ENCODE data around the gene LASP1NB.
"Not testable (repeated sequence)": the region's sequence is repeated elsewhere in the genome, so short reads cannot be mapped to it uniquely, and the experiment has no call there.

The LASP1NB gene

DNA sequence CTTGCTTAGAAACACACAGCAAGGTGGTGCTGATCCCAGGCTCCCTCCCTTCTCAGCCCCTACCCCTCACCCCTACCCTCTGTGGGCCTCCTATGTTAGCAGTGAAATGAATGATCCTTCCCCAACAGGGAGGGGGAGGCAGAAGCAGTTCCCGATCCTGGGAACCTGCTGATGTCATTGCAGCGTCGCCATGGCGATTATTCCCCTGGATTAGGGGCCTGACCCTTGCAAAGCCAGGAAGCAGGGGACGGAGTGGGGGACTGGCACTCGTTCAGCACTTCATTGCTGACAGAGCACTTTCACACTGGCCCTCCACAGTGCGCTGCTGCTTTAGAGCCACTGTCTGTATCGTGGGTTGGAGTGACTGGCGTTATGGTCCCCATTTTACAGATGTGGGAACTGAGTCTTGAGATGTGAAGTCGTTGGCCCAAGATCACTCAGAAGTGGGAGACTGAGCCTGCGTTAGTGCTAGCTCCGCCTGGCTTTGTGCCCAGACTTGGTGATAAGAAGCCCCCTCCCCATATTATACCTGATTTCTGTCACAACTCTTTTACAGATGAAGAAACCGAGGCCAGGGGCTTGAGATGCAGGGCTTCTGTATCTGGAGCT lies 29.0 kb upstream of the LASP1NB start:
- DNase-seq, result no peak

DNA sequence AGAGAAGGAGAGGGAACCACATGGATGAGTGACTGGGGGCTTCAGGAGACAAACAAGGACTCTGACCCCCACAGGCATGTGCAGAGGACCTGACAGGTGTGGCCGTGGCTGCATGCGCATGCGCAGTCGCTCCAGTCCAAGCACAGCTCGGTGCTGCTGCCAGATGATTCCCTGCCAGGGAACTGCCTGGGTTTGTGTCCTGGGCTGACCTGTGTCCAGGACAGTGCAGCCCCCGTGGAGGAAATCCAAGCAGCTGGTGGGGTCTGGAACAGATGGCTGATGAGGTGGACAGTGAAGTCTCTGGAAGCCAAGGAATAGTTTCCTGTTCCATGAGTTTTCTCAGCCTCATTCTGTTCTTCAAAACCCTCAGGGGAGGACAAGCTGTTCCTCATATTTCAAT lies 28.2 kb upstream of the LASP1NB start:
- peak in 6 of 58 donors; percentile 11 to 38 (median 26) for DNase-seq

DNA sequence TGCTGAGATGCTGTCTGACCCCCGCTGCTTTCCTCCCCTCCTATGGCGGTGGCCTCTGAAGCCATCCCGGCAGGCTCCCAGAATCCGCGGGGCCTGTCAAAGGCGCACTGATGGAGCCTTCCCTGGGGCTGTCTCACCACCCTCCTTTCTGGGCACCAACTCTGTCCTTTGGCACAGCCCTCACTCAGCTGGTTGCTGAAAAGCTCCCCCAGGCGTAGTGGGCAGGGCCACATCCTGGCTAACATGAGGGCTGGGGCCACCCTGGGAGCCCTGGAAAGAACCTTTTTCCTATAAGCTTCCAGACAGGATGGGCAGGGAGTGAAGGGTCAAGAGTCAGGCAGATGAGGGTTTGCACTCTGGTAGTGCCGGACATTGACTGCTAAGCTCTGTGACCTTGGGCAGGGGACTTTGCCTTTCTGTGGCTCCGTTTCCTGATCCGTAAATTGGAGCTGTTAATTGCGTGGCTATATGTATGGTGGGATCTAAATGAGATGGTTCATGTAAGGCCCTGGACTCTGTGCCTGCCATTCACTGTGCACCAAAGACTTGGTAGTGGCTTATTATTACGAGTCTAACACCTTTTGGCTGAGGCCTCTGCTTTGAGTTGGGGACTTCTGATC lies 27.6 kb upstream of the LASP1NB start:
- DNase-seq, result peak in 8 of 58 donors; percentile 10 to 52 (median 22)

DNA sequence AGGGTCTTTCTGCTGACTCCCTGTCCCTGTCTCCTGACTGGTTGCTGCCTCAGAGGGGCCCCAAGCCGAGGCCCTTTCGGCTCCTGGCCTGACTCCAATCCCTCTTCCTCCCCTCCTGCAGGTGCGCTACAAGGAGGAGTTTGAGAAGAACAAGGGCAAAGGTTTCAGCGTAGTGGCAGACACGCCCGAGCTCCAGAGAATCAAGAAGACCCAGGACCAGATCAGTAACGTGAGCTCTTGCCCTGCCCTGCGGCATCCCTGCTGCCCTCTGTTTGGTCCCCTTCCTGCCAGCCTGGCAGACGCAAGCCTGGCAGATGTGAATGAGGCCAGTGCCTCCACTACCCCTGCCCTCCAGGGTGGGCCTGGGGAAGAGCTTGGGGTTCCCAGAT lies 27.1 kb upstream of the LASP1NB start:
- no peak for DNase-seq

DNA sequence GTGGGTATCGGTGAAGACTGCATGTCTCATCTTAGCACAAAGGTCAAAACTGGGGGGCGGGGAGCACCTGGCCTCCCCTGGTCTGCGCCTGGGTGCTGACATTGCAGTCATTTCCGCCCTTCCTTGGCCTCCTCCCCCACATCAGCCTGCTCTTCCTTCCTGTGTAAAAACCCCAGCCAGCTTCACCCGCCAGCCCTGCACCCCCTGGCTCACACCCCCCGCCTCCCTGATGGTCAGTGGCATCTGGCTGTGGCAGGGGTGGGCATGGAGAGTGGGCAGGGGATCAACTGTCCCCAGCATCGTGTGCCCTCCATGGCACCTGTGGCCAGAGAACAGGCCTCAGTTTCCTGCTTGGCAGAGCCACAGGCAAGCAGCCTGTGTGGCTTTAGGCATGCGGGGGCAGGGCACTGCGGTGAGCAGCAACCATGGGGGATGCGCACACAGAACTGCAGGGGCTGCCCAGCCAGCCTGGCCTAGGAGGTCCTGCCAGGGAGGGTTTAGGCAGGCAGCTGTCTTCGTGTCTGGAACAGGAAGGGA lies 26.5 kb upstream of the LASP1NB start:
- DNase-seq, result no peak

DNA sequence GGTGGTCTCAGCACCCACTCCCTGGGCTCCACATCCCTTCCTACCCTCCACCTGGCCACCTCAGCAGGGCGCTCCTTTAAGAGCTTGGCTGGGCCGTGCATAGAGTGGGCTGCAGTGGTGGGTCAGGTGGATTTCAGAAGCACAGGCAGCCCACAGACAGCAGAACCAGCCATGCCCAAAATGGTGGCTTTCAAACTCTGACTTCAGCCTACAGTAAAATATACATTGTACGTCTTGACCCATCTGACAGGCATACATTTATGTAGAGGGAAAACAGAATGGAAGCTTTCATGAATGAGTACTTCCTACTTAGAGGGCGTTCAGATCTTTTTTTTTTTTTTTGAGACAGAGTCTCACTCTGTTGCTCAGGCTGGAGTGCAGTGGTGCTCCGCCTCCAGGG lies 26.0 kb upstream of the LASP1NB start:
- DNase-seq, result no peak

DNA sequence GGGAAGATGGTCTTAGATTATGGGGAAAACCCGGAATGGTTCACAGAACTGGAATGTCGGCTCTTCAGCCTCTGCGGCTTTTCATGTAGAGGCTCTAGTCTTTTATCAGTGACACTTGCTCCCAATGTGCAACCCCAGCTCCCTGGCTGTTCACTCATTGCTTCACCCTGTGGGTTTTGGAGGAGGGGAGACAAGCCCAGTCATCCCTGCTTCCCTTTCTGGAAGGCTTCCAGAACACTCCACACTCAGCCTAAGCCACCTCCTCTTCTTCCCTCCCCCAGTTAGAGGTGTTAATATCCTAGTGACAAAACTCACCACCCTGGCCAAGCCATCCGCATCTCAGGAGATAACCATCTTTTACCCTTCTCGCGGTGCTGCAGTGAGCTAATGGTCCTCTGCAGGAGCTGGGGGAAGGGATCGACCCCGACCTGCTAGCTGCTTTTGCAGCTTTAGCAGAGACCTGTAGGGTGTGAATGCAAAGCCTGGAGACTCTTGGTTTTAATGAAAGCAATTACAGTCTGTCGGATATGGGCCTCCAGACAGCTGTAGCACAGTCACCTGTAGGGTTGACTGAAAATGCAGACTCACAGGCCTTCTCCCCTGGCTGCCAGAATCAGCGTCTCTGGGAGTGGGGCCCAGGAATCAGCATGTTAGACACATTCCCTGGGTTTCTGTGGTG lies 24.3 kb upstream of the LASP1NB start:
- peak in 4 of 58 donors; percentile 14 to 26 (median 20) for DNase-seq

DNA sequence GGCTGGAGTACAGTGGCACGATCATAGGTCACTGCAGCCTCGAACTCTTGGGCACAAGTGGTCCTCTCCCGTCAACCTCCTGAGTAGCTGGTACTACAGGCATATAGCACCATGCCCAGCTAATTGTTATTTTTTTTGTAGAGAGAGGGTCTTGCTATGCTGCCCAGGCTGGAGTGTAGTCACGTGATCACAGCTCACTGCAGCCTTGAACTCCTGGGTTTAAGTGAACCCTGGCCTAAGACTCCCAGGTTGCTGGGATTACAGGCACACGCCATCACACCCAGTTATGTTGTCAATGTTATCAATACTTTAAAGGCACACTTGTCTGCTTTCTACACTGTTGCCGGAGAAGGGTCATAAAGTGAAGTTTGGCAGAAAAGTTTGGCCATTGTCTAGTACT lies 22.0 kb upstream of the LASP1NB start:
- DNase-seq, result no peak

DNA sequence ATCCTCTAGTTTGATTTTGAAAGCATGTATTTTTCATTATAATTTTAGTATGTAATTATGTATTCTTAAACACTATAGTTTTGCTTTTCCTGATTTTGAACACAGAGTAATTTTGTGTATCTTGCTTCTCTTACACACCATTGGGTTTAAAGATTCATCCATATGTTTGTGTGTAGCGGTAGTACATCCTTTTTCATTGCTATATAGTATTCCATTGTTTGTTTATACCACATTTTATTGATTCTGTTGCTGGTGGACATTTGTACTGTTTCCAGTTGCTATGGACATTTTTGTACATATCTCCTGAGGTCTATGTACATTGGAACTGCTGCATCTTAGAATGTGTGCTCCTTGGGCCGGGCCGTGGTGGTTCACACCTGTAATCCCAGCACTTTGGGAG lies 20.5 kb upstream of the LASP1NB start:
- DNase-seq, result no peak

DNA sequence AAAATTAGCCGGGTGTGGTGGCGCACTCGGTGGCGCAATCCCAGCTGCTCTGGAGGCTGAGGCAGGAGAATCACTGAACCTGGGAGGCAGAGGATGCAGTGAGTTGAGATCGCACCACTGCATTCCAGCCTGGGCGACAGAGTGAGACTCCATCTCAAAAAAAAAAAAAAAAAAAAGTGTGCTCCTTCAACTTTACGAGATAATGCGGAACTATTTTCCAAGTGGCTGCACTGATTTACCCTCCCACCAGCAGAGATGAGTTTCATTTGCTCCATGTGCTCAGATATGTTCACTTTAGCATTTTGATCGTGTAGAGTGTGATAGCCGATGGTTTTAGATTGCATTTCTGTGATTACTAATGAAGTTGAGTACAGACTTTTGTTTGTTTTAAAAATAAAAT lies 20.0 kb upstream of the LASP1NB start:
- no peak for DNase-seq

DNA sequence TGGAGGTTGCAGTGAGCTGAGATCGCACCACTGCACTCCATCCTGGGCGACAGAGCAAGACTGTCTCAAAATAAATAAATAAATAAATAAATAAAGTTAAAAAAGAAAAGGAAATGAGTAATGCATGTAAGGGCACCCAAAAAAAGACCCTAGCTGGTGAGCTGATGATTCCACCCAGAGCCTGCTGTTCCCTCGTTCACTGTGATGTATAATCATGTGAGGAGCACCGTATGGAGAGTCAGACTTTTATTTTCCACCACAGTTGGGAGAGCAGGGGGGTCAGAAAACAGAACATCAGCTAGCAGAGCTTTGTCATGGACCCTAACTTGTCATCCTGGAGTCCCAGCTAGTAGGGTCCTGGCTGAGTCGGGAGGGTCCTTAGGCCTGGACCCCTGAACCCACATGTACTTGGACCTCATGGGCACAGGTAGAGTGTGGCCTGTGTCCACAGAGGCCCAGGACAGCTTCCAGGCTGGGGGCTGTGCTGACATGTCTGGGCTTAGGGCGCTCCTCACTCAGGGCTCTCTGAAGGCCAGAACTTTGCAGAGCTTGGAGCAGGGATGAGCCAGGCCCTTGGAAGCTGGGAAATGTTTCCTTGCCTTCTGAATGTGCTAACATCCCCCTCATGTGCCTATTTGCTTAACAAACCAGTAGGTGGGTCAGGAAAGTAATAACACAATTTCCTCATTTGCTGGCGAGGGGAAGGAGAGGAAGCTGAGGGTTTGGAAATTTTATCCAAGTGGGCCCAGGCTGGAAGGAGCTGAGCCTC lies 18.8 kb upstream of the LASP1NB start:
- DNase-seq, result no peak

DNA sequence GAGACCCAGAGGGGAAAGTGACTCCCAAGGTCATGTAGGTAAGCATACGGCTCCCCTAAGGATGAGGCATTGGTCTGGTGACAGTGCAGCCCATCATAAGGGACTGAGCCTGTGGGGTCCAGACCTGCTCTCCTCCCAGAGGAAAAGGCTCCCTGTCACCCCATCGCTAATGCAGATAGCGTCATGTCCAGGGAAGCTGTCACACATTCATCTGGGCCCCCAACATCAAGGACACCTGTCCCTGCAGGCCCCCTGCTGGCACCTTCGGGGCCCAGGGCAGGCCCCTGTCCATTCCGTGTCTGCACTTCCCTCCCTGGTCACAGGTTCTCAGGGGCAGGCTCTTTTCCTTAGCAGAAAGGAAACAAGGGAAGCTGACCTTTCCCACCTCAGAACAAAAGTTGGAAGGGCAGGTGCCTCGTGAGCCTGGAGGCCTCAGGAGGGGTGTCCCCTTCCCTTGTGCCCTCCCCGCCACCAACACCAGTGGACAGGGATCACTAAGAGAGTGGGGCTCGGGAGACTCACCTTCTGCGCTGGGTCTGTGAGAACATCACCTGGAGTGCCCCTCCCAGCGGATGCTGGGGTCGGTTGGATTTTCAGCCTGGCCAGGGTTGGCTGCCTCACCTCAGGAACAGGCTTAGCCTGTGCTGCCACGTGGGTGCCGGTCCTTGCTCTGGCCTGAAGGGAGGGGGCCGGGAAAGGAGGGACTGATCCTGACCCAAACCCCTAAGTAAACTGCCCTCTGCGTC lies 17.3 kb upstream of the LASP1NB start:
- no peak for DNase-seq

DNA sequence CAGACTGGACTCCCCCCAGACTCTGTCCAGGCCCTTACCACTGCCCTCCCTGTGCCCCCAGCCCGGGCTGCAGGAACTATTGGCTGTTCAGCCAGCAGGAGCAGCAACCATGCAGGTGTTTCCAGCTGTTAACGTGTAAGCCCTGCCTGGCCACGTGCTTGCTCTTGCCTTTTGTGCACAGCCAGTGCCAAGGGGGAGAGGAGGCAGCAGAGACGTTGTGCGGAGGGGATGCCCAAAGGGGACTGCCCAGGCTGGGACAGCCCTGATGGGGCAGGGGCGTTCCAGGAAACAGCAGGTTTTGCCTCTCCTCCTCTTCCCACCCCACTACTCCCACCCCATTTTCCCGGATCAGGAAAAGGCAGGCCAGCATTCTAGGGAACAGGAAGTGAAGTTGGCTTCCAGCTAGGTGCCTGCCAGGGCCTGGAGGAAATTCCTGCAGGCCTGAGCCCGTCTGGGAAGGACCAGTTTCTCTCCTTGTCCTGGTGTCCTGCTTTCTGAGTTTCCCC lies 16.7 kb upstream of the LASP1NB start:
- no peak for DNase-seq

DNA sequence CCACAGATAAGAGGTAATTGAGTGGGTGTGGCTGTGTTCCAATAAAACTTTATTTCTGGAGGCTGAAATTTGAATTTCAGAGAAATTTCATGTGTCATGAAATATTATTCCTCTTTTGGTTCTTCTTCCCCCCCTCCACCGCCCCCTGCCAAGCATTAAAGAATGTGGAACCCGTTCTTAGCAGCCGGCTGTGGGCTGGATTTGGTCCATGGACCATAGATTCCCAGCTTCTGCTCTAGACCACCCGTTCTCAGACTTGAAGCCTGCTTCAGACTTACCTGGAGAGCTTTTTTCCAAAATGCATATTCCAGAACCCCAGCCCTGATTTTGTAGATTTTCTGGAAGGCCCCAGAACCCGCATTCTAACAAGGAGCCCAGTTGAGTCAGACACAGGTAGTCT lies 15.1 kb upstream of the LASP1NB start:
- DNase-seq, result no peak

DNA sequence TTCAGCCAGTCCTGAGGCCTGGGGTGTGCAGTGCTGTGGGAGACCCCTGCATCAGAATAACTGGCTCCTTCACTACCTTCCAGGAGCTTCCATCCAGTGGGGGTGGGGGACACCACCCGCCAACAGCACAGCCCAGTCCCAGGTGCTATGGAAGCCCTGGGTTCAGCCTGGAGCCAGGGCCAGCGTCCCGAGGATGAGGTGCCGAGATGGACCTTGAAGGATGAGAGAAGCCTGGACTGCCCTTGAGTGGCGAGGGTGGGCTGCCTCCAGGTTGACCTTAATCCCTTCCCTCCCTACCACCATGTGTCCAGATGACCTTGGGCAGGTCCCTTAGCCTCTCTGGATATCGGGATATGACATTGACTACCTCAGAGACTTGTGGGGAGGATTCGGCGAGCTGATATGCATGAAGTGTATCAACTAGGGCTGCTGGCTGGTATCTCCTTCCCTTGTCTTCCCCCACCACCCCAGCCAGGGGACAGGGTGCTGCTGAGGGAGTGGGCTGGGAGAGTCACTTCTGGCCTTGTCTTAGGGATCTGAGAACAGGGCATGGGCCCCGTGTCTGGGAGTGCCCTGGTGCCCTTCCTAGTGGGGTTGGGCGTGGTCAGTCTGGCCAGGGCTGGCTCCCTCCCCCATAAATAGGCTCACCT lies 14.2 kb upstream of the LASP1NB start:
- DNase-seq, result no peak

DNA sequence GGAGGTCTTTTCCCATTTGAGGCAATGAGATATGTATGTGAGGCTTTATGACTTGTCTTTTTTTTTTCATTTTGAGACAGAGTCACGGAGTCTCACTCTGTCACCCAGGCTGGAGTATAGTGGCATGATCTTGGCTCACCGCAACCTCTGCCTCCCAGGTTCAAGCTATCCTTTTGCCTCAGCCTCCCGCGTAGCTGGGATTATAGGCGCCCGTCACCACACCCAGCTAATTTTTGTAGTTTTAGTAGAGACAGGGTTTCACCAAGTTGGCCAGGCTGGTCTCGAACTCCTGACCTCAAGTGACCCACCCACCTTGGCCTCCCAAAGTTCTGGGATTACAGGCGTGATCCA lies 13.7 kb upstream of the LASP1NB start:
- not testable (repeated sequence) for DNase-seq

DNA sequence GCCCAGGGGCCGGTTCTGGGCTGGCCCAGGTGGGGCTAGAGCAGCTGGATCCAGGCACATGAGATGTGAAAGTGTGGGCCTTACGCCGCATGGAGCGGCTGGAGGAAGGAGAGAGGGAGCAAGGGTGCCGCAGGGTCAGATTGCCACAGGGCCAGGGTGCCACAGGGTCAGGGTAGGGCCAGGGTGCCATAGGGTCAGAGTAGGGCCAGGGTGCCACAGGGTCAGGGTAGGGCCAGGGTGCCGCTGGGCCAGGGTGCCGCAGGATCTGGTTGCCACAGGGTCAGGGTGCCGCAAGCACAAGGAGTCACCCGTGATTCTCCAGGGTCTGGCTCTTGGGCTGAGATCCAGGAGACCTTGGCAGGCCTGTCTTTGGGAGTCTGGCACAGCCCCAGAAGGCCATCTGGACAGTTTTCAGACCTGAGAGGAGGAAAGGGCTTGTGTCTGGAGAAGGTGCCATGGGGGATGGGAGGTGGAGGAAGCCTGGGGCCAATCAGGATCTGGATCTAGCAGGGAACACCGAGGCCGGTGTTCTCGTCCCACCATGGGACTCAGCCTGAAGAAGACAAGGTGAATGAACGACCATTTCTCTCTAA lies 13.1 kb upstream of the LASP1NB start:
- no peak for DNase-seq

DNA sequence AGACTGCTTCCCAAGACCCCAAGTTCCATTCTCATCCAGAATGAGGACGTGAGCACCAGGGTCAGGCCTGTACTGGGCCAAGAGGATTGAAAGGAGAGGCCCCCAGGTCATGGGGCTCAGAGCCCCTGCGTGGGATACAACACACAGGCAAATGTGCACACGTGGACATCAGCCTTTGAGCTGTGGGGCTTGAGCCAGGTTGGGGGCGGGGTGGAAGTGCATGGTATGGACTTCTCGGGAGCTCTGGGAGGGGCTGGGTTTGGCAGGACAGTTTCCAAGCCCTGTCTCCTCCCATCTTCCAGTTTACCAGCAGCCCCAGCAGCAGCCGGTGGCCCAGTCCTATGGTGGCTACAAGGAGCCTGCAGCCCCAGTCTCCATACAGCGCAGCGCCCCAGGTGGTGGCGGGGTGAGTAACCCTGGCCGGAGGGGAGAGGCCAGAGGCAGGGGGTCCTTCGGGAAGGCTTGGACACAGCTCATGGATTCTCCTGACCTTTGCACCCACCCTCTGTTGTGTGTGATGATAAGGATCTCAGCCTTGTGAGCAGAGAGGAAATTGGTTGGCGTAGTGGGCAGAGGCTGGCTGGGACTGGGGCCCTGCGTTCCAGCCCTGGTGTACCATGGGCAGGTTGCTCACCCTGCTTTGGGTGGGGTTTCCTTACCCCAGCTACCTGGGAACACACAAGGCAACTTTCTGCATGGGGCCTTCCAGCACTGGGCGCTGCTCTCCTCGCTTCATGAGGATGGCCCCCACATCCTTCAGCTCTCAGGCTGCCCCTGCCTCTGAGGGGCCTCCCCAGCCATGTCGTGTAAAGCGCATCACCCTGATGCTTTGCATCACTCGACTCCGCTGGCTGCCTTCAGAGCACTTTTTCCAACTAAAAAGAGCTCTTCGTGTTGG lies 10.4 kb upstream of the LASP1NB start:
- DNase-seq, result no peak

DNA sequence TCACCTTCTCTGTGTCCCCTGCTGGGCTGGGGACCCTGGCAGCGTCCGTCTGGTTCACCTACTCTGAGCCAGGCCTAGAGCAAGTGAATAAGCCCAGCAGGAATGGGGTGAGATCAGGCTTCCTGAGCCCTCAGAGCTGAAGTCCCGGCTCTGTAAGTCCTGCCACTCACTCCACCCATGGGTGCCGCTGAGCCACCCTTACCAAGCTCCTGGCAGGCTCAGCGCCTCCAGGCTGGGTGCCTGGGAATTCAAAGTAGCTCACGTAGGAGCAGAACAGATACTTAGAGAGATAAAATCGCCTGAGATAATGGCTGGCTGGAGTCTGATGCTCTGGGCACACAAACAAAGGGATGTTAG lies 9.8 kb upstream of the LASP1NB start:
- no peak for DNase-seq

All from anterior cingulate cortex (tissue), 58 donors.